Suprapubic skin (tissue), 4 donors: Measurements from ENCODE around the gene ADAMTS12.

Experiments used
- EP300 ChIP-seq: sonication (generic); formaldehyde crosslinking; IDR thresholded peaks from one replicate; pipeline ENCODE4 v1.6.1; 2017; ENCODE audit warnings: antibody characterized with exemption
- POLR2A ChIP-seq, 2 donors: fragments of 450-650 bp; IDR thresholded peaks; one replicate each; pipeline ENCODE4 v1.6.1; 2017; ENCODE audit warnings: antibody characterized with exemption in 2 of 2, mild to moderate bottlenecking in 2 of 2, moderate library complexity in 2 of 2
- POLR2AphosphoS5 ChIP-seq, 3 donors: sonication (generic); formaldehyde crosslinking; IDR thresholded peaks; one replicate each; pipeline ENCODE4 v1.6.1; 2017; ENCODE audit warnings: antibody characterized with exemption in 3 of 3
- TF ChIP-seq, protein P1 (sequence below), 2 donors: fragments of 200-600 bp in 1 of 2; fragments of 450-650 bp in 1 of 2; sonication (generic) in 1 of 2; IDR thresholded peaks; one replicate each; pipeline ENCODE4 v1.5.1; 2016 to 2019; ENCODE audit warnings: antibody characterized with exemption in 2 of 2, mild to moderate bottlenecking in 1 of 2, moderate library complexity in 1 of 2

DNA sequence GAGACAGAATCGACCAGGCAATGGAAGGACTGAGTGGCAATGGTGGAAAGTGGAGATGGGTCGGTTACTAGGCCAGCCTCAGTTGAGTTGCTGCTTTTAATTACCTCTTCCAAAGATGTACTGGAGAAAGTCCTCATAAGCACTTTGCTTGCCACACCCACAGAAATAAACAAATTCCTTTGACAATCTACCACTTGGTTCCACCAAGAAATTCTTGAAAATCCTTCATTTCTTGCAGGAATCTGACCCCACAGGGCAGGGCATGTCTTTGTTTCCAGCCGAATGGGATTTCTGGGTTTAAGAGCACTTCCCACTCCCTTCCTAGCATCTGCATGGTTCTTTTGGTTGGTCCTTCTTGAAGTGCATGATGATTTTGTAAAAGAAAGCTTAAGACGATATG, 54.5 kb downstream of the ADAMTS12 start:
- TF ChIP-seq, protein P1, sequence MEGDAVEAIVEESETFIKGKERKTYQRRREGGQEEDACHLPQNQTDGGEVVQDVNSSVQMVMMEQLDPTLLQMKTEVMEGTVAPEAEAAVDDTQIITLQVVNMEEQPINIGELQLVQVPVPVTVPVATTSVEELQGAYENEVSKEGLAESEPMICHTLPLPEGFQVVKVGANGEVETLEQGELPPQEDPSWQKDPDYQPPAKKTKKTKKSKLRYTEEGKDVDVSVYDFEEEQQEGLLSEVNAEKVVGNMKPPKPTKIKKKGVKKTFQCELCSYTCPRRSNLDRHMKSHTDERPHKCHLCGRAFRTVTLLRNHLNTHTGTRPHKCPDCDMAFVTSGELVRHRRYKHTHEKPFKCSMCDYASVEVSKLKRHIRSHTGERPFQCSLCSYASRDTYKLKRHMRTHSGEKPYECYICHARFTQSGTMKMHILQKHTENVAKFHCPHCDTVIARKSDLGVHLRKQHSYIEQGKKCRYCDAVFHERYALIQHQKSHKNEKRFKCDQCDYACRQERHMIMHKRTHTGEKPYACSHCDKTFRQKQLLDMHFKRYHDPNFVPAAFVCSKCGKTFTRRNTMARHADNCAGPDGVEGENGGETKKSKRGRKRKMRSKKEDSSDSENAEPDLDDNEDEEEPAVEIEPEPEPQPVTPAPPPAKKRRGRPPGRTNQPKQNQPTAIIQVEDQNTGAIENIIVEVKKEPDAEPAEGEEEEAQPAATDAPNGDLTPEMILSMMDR (IDR thresholded peaks at IDR 0.05) = no peak
- TF ChIP-seq POLR2AphosphoS5 (IDR thresholded peaks at IDR 0.05) (no peak), EP300 (no peak), POLR2A (IDR thresholded peaks at IDR 0.05) (no peak)
